Measurements from ENCODE around the gene RFTN1. TPM values are rescaled to one million over a fixed set of nuclear protein-coding genes. Genes with fewer than 3 reads are reported as not detected.
A peak's percentile ranks its signal among the peaks of the same experiment; 100 is the strongest.

Gene RFTN1
- total and polyA plus RNA-seq, 7 experiments from 2014 or later: 44.8 to 68.8 (median 53.2) TPM

DNA sequence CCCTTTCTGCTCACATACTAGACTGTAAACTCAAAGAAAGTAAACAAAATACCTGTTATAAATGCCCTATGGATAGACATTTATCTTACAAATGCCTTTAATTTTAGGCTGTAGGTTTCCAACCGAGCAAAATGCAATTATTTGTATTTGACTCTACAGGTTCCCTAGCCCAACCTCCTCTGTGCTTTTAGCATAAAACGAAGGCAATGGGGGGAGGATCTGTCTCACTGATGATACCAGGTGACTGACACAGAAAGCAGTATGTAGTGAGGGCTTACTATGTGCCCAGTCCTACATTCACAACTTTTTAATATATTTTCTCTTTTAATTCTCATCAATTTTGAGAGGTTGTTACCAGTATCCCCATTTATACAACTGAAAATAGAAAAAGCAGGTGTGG lies 161.1 kb downstream of the RFTN1 start:
- Histone ChIP-seq H3K4me1 (ENCODE audit: control insufficient read depth in 2 of 2, insufficient read depth in 2 of 2, low read length in 2 of 2) (no peaks in the 10 kb centered on the region), H3K36me3 (ENCODE audit: control insufficient read depth in 2 of 3, insufficient read depth in 3 of 3, low read length in 3 of 3) (peaks cover 14 to 73% (median 18%) of the 10 kb centered on the region in 3 experiments), H3K4me3 (ENCODE audit: low read length) (no peak overlapping the region), H3K27me3 (ENCODE audit: control insufficient read depth in 2 of 2, insufficient read depth in 2 of 2, low read length in 2 of 2) (no peaks in the 10 kb centered on the region), H3K9me3 (ENCODE audit: control insufficient read depth in 2 of 3, low read length in 3 of 3) (no peaks in the 10 kb centered on the region), H3K27ac (ENCODE audit: low read depth, low read length) (no peak overlapping the region)
- ChIA-PET POLR2A (interaction anchor here (1.0 kb wide), 3 partner anchors 11 to 161 kb away, joined by 3 read pairs; no protein-coding TSS in a partner anchor), CTCF (interaction anchor here (1.1 kb wide), 1 partner anchor 62 kb away, joined by 4 read pairs; no protein-coding TSS in a partner anchor)
- ATAC-seq (no peak), DNase-seq (no peak)
- H3K9me3 Mint-ChIP-seq: peaks cover 0 to 4% (median 0%) of the 10 kb centered on the region in 11 donors
- peaks cover 19 to 77% (median 58%) of the 10 kb centered on the region in 7 donors for H3K4me1 Mint-ChIP-seq
- peak overlapping the region in 6 of 9 donors; percentile 70 to 82 (median 76) for H3K27ac Mint-ChIP-seq
- peaks cover 40 to 80% (median 51%) of the 10 kb centered on the region in 5 donors for H3K36me3 Mint-ChIP-seq
- no peak overlapping the region for H3K4me3 Mint-ChIP-seq
- intact Hi-C loops (cut with micrococcal nuclease): no loop called here
- no peaks in the 10 kb centered on the region for H3K27me3 Mint-ChIP-seq

DNA sequence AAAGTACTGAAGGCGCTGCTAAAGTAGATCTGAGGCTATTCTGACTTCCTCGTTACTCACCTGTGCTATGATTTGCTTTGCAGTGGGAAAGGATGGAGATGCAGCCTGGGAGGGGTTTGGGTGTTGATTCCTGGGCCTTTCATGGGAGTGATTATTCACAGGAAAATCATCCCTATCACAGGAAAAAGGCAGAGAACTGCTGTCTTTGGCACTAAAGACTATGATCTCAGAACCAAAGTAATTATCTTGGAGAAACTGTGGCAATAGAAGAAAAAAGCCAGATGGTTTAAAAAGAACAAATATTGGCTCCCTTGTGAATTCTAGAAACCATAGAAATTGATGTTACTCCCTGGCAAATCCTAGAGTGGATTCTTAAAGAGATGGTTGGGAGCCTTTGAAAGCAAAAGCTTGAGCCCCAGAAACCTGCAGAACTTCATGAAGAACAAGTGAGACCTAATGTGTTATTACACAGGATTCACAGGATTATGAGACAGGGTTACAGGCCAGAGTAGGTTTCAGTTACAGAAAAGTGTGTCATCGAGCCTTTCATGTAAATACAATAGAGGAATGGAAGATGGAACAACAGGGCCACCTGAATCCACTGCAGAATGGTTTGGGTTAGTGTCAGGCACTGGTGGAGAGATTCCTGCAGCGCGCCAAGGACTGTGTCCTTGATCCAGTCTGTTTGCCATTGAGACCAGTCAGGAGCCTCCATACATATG lies 162.7 kb downstream of the RFTN1 start:
- H3K9me3 ChIP-seq (ENCODE audit: control insufficient read depth in 2 of 3, low read length in 3 of 3): no peaks in the 10 kb centered on the region
- ChIA-PET CTCF (no interaction called here), POLR2A (interaction anchor here (1.0 kb wide), 1 partner anchor 32 kb away, joined by 3 read pairs; no protein-coding TSS in a partner anchor)
- H3K36me3 ChIP-seq (ENCODE audit: control insufficient read depth in 2 of 3, insufficient read depth in 3 of 3, low read length in 3 of 3): peaks cover 13 to 76% (median 17%) of the 10 kb centered on the region in 3 experiments
- peaks cover 0 to 4% (median 0%) of the 10 kb centered on the region in 11 donors for H3K9me3 Mint-ChIP-seq
- peak overlapping the region in 1 of 10 donors; percentile 9 for H3K4me3 Mint-ChIP-seq
- peaks cover 23 to 83% (median 71%) of the 10 kb centered on the region in 7 donors for H3K4me1 Mint-ChIP-seq
- H3K27ac Mint-ChIP-seq: peak overlapping the region; percentile 22 to 82 (median 66)
- H3K4me1 ChIP-seq (ENCODE audit: control insufficient read depth in 2 of 2, insufficient read depth in 2 of 2, low read length in 2 of 2): peaks cover 0 to 6% of the 10 kb centered on the region in 2 donors
- no peak overlapping the region for H3K4me3 ChIP-seq (ENCODE audit: low read length)
- ATAC-seq: no peak
- H3K27me3 Mint-ChIP-seq: no peaks in the 10 kb centered on the region
- intact Hi-C loops (cut with micrococcal nuclease): no loop called here
- DNase-seq: no peak
- H3K36me3 Mint-ChIP-seq: peaks cover 36 to 82% (median 55%) of the 10 kb centered on the region in 5 donors
- H3K27me3 ChIP-seq (ENCODE audit: control insufficient read depth in 2 of 2, insufficient read depth in 2 of 2, low read length in 2 of 2): no peaks in the 10 kb centered on the region
- no peak overlapping the region for H3K27ac ChIP-seq (ENCODE audit: low read depth, low read length)

DNA sequence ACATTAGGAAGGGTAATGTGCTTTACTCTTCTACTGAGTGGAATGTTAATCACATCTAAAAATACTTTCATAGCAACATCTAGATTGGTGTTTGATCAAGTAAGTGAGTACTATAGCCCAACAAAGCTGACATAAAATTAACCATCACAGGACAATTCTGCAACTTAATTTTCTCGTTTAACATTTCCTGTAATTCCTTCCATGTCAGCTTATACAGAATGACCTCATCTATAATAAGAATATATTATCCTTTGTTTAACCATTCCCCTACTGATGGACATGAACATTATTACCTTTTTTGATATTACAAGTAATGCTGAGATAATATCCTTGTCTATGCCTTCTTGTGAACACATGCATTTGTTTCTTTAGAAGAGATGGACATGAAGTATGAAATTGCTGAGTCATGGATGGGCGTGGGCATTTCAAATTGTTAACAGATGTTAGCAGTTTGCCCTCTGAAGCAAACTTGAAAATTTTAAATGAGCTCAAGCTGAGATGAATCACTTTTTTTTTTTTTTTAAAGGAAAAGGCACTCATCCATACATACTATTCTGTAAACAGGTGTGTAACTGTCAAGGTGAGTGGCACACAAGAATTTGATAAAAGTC lies 163.4 kb downstream of the RFTN1 start:
- no peak for DNase-seq
- H3K27ac Mint-ChIP-seq: peak overlapping the region in 8 of 9 donors; percentile 28 to 78 (median 64)

DNA sequence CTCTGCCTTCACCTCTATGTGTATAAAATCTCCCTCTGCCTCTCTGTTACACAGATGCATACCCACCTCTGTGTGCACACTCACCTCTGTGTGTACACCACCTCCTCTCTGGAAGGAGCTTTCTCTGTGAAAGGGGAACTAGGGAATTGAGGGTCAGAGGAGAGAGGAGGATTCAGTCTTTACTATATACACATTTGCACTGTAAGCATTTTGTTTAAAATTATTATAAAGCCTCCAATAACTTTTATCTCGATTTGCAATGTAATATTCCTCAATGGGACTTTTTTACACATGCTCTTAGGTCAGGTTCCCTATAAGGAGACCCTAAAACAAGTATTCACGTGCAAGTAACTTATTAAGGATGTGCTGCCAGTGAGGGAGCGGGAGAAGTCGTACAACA lies 166.0 kb downstream of the RFTN1 start:
- Mint-ChIP-seq H3K9me3 (peaks cover 0 to 11% (median 0%) of the 10 kb centered on the region in 11 donors), H3K4me3 (peak overlapping the region in 2 of 10 donors; percentile 4 to 24), H3K27ac (peak overlapping the region; percentile 1 to 94 (median 80)), H3K27me3 (no peaks in the 10 kb centered on the region), H3K4me1 (peaks cover 22 to 92% (median 75%) of the 10 kb centered on the region in 7 donors), H3K36me3 (peaks cover 35 to 83% (median 68%) of the 10 kb centered on the region in 5 donors)
- no peaks in the 10 kb centered on the region for H3K9me3 ChIP-seq (ENCODE audit: control insufficient read depth in 2 of 3, low read length in 3 of 3)
- ChIA-PET POLR2A (interaction anchor here (1.5 kb wide), 1 partner anchor 9 kb away, joined by 5 read pairs; no protein-coding TSS in a partner anchor), CTCF (interaction anchor here (0.6 kb wide), 1 partner anchor 240 kb away, joined by 3 read pairs; no protein-coding TSS in a partner anchor)
- peaks cover 0 to 6% of the 10 kb centered on the region in 2 donors for H3K4me1 ChIP-seq (ENCODE audit: control insufficient read depth in 2 of 2, insufficient read depth in 2 of 2, low read length in 2 of 2)
- intact Hi-C loops (cut with micrococcal nuclease): no loop called here
- ATAC-seq: no peak
- no peaks in the 10 kb centered on the region for H3K27me3 ChIP-seq (ENCODE audit: control insufficient read depth in 2 of 2, insufficient read depth in 2 of 2, low read length in 2 of 2)
- H3K27ac ChIP-seq (ENCODE audit: low read depth, low read length): peak overlapping the region; percentile 27
- DNase-seq: no peak
- peaks cover 13 to 73% (median 22%) of the 10 kb centered on the region in 3 experiments for H3K36me3 ChIP-seq (ENCODE audit: control insufficient read depth in 2 of 3, insufficient read depth in 3 of 3, low read length in 3 of 3)
- H3K4me3 ChIP-seq (ENCODE audit: low read length): no peak overlapping the region

More for the DNA sequence above, 163.4 kb downstream of the RFTN1 start:
- Histone ChIP-seq H3K27me3 (ENCODE audit: control insufficient read depth in 2 of 2, insufficient read depth in 2 of 2, low read length in 2 of 2) (no peaks in the 10 kb centered on the region), H3K4me3 (ENCODE audit: low read length) (no peak overlapping the region), H3K36me3 (ENCODE audit: control insufficient read depth in 2 of 3, insufficient read depth in 3 of 3, low read length in 3 of 3) (peaks cover 13 to 76% (median 17%) of the 10 kb centered on the region in 3 experiments), H3K27ac (ENCODE audit: low read depth, low read length) (no peak overlapping the region), H3K4me1 (ENCODE audit: control insufficient read depth in 2 of 2, insufficient read depth in 2 of 2, low read length in 2 of 2) (peaks cover 0 to 6% of the 10 kb centered on the region in 2 donors), H3K9me3 (ENCODE audit: control insufficient read depth in 2 of 3, low read length in 3 of 3) (no peaks in the 10 kb centered on the region)
- peaks cover 22 to 89% (median 72%) of the 10 kb centered on the region in 7 donors for H3K4me1 Mint-ChIP-seq
- peaks cover 0 to 4% (median 0%) of the 10 kb centered on the region in 11 donors for H3K9me3 Mint-ChIP-seq
- H3K4me3 Mint-ChIP-seq: peak overlapping the region in 1 of 10 donors; percentile 9
- intact Hi-C loops (cut with micrococcal nuclease): no loop called here
- ChIA-PET POLR2A (interaction anchor here (0.5 to 1.0 kb wide), 2 partner anchors 14 to 33 kb away, joined by 3 read pairs; no protein-coding TSS in a partner anchor), CTCF (no interaction called here)
- peaks cover 36 to 83% (median 58%) of the 10 kb centered on the region in 5 donors for H3K36me3 Mint-ChIP-seq
- H3K27me3 Mint-ChIP-seq: no peaks in the 10 kb centered on the region
- ATAC-seq: no peak

DNA sequence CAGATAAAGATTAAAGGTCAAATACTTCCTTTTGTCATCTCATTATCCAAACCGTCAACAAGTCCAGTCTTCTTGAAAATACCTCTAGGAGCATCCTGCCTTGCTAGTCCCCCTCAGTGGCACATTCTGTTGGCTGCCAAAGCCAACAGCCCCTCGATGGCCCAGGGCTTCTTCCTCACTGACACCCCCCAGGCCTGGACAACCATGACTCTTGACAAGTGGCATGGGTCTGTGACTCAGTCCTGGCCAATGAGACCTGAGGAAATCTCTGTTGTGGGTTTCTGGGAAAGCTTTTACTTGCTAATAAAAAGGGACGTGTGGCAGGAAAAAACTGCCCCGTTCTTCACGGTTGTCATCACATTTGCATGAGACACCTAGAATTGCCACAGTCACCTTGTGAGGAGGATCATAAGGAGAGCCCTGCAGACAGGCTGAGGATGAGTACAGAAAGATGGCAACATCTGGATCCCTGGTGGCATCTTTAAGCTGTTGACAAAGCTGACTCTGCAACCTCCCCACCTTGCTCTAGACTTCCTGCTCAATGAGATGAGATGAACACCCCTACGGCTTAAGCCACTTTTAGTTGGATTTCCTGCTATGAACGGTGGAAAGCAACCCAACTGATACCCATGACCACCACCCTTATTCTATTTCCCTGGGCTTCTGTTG lies 167.0 kb downstream of the RFTN1 start:
- Histone ChIP-seq H3K27me3 (ENCODE audit: control insufficient read depth in 2 of 2, insufficient read depth in 2 of 2, low read length in 2 of 2) (no peaks in the 10 kb centered on the region), H3K36me3 (ENCODE audit: control insufficient read depth in 2 of 3, insufficient read depth in 3 of 3, low read length in 3 of 3) (peaks cover 13 to 72% (median 22%) of the 10 kb centered on the region in 3 experiments), H3K4me1 (ENCODE audit: control insufficient read depth in 2 of 2, insufficient read depth in 2 of 2, low read length in 2 of 2) (peaks cover 0 to 6% of the 10 kb centered on the region in 2 donors), H3K27ac (ENCODE audit: low read depth, low read length) (peak overlapping the region; percentile 22), H3K4me3 (ENCODE audit: low read length) (no peak overlapping the region), H3K9me3 (ENCODE audit: control insufficient read depth in 2 of 3, low read length in 3 of 3) (no peaks in the 10 kb centered on the region)
- Mint-ChIP-seq H3K27me3 (no peaks in the 10 kb centered on the region), H3K4me3 (peak overlapping the region in 3 of 10 donors; percentile 7 to 60 (median 24)), H3K9me3 (peaks cover 0 to 11% (median 0%) of the 10 kb centered on the region in 11 donors), H3K27ac (peak overlapping the region; percentile 22 to 94 (median 80)), H3K36me3 (peaks cover 35 to 87% (median 68%) of the 10 kb centered on the region in 5 donors), H3K4me1 (peaks cover 20 to 87% (median 68%) of the 10 kb centered on the region in 7 donors)
- ChIA-PET CTCF (no interaction called here), POLR2A (interaction anchor here (1.5 kb wide), 1 partner anchor 8 kb away, joined by 5 read pairs; no protein-coding TSS in a partner anchor)
- ATAC-seq (no peak), DNase-seq (no peak)
- intact Hi-C loops (cut with micrococcal nuclease): no loop called here

DNA sequence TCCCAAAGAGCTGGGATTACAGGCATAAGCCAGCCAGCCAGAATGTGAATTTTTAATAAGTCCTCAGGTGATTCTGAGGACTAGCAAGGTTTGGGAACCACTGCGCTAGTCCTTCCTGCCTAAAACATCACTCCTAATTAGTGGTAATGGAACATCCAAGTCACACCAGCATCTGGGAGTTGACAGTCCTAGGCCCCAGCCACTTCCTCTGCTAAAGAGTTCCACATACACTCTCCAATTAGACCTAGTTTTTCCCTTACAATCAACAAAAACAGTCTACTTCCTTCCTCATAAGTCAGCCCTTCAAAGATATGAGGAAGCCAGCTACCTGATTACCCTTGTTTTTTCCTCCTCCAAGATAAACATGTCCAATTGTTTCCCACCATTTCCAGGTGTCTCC lies 170.4 kb downstream of the RFTN1 start:
- ChIA-PET CTCF (interaction anchor here (1.2 kb wide), 1 partner anchor 53 kb away, joined by 3 read pairs; no protein-coding TSS in a partner anchor), POLR2A (interaction anchor here (1.5 to 2.2 kb wide), 2 partner anchors 10 to 18 kb away, joined by 3 to 6 read pairs; no protein-coding TSS in a partner anchor)
- Mint-ChIP-seq H3K36me3 (peaks cover 22 to 78% (median 62%) of the 10 kb centered on the region in 5 donors), H3K4me1 (peaks cover 40 to 89% (median 76%) of the 10 kb centered on the region in 7 donors), H3K9me3 (peaks cover 0 to 7% (median 0%) of the 10 kb centered on the region in 11 donors), H3K27ac (peak overlapping the region; percentile 63 to 94 (median 80)), H3K4me3 (peak overlapping the region in 4 of 10 donors; percentile 5 to 38 (median 21)), H3K27me3 (no peaks in the 10 kb centered on the region)
- Histone ChIP-seq H3K9me3 (ENCODE audit: control insufficient read depth in 2 of 3, low read length in 3 of 3) (no peaks in the 10 kb centered on the region), H3K36me3 (ENCODE audit: control insufficient read depth in 2 of 3, insufficient read depth in 3 of 3, low read length in 3 of 3) (peaks cover 3 to 53% (median 10%) of the 10 kb centered on the region in 3 experiments), H3K4me3 (ENCODE audit: low read length) (no peak overlapping the region), H3K4me1 (ENCODE audit: control insufficient read depth in 2 of 2, insufficient read depth in 2 of 2, low read length in 2 of 2) (peaks cover 17 to 22% of the 10 kb centered on the region in 2 donors), H3K27ac (ENCODE audit: low read depth, low read length) (peak overlapping the region; percentile 52), H3K27me3 (ENCODE audit: control insufficient read depth in 2 of 2, insufficient read depth in 2 of 2, low read length in 2 of 2) (no peaks in the 10 kb centered on the region)
- intact Hi-C loops (cut with micrococcal nuclease): no loop called here
- ATAC-seq: no peak
- DNase-seq: no peak

All from naive thymus-derived CD4-positive, alpha-beta T cell (primary cell).